Suprapubic skin (tissue), 4 donors: ENCODE data around the gene FRMPD2.

Experiments
- CTCF ChIP-seq, 2 donors: fragments of 200-600 bp in 1 of 2; fragments of 450-650 bp in 1 of 2; sonication (generic) in 1 of 2; IDR thresholded peaks; one replicate each; pipeline ENCODE4 v1.5.1; 2016 to 2019; ENCODE audit warnings: antibody characterized with exemption in 2 of 2, mild to moderate bottlenecking in 1 of 2, moderate library complexity in 1 of 2
- EP300 ChIP-seq: sonication (generic); formaldehyde crosslinking; IDR thresholded peaks from one replicate; pipeline ENCODE4 v1.6.1; 2017; ENCODE audit warnings: antibody characterized with exemption
- POLR2AphosphoS5 ChIP-seq, 3 donors: sonication (generic); formaldehyde crosslinking; IDR thresholded peaks; one replicate each; pipeline ENCODE4 v1.6.1; 2017; ENCODE audit warnings: antibody characterized with exemption in 3 of 3

DNA sequence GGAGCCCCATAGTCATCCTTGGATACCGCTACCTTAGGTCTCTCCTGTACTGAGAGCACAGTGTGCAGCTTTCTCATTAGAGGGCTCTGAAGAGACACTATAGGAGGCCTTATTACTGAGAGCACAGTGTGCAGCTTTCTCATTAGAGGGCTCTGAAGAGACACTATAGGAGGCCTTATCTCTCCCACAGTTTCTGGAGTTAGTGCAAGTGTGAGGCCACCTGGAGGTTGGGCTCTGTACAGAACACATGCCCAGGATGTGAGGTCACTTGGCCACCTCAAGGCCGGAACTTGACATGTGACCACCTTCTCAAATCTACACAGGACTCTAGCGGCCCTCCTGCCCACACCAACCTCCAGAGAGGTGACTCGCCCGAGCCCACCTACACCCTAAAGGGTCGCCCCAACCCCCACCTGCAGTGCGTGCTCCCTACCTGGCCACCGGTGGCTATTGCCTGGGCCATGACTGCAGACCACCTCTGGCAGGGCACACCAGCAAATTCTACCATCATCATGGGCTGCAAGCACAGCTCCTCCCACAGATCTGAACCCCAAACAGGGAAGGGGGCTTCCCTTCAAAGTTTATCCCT, 24.6 kb downstream of the FRMPD2 start:
- TF ChIP-seq POLR2AphosphoS5 (IDR thresholded peaks at IDR 0.05) (no peak), CTCF (IDR thresholded peaks at IDR 0.05) (no peak), EP300 (no peak)
